Heart right ventricle (tissue), 16 donors: ENCODE results near the gene TNFSF10. TPM values are rescaled to one million over a fixed set of nuclear protein-coding genes. Genes with fewer than 3 reads are reported as not detected.
A peak's percentile ranks its signal among the peaks of the same experiment; 100 is the strongest.

Experiments used
- ATAC-seq, 8 donors: fragments of 200-7000 bp; cut with Tn5 transposase; one replicate each; pipeline ENCODE4 v1.9.1; 2020; ENCODE audit warnings: mild to moderate bottlenecking in 8 of 8, moderate library complexity in 8 of 8, moderate number of reproducible peaks in 1 of 8
- DNase-seq, 2 donors: peaks; one replicate each; pipeline ENCODE4 v3.0.0-alpha.2; 2020
- H3K27ac ChIP-seq, 10 donors: fragments of 200-600 bp; sonication (generic) in 2 of 10; one replicate each; pipeline versions ENCODE4 v1.5.0 to v1.8.0; 2020 to 2022; ENCODE audit warnings: mild to moderate bottlenecking in 3 of 10
- H3K27me3 ChIP-seq, 7 donors: fragments of 200-600 bp; one replicate each; pipeline ENCODE4 v1.8.0; 2021 to 2022; ENCODE audit warnings: mild to moderate bottlenecking in 2 of 7
- H3K36me3 ChIP-seq, 9 donors: fragments of 200-600 bp; sonication (generic) in 1 of 9; one replicate each; pipeline versions ENCODE4 v1.5.0 to v1.8.0; 2020 to 2022; ENCODE audit warnings: mild to moderate bottlenecking in 2 of 9
- H3K4me1 ChIP-seq, 9 donors: fragments of 200-600 bp; sonication (generic) in 1 of 9; one replicate each; pipeline versions ENCODE4 v1.5.0 to v1.8.0; 2020 to 2022; ENCODE audit warnings: mild to moderate bottlenecking in 4 of 9
- H3K4me3 ChIP-seq, 10 donors: fragments of 200-600 bp; sonication (generic) in 2 of 10; one replicate each; pipeline versions ENCODE4 v1.5.0 to v1.8.0; 2020 to 2022; ENCODE audit warnings: mild to moderate bottlenecking in 7 of 10, moderate library complexity in 2 of 10
- H3K9me3 ChIP-seq, 11 donors: fragments of 200-600 bp in 10 of 11; sonication (generic) in 2 of 11; one replicate each; pipeline versions ENCODE4 v1.5.0 to v1.8.0; 2013 to 2022; ENCODE audit warnings: mild to moderate bottlenecking in 2 of 11, control low read depth in 1 of 11, moderate library complexity in 1 of 11
- WGBS, 2 donors: extraction: QIAGEN DNeasy Blood & Tissue Kit; methylation state at CpG; one replicate each; pipeline ENCODE4 v1.1.7; 2013; ENCODE audit warnings: inconsistent platforms in 1 of 2; 5-methylcytosine and 5-hydroxymethylcytosine counted together
- intact Hi-C, 10 donors: fragments of 100-400 bp; cut with DNase I; formaldehyde crosslinking; loops; one replicate each; pipeline versions ENCODE4 v1.11.1 to v1.14.2; 2022
- polyA plus RNA-seq, 2 donors: library from polyadenylated mRNA; stranded (reverse); fragments of 200-250 nt; gene quantifications; one replicate each; pipeline ENCODE4 v1.2.3, GENCODE V29; 2013
- total RNA-seq, 10 donors: library from RNA; stranded (reverse); fragmentation: NEBNext Ultra II Directional in 3 of 10; extraction: Animal tissue kit (Norgen Biotek cat#: 25700) in 3 of 10; gene quantifications; one replicate each; pipeline versions ENCODE4 v1.2.1 to v1.2.4, GENCODE V29; 2021 to 2023
- TF ChIP-seq, protein P1 (sequence below), 9 donors: fragments of 200-600 bp; sonication (generic) in 2 of 9; IDR thresholded peaks; one replicate each; pipeline versions ENCODE4 v1.5.0 to v1.8.0; 2021 to 2022; ENCODE audit warnings: antibody characterized with exemption in 9 of 9, mild to moderate bottlenecking in 5 of 9, moderate library complexity in 1 of 9
- donor health status: Arrhythmogenic right ventricular cardiomyopathy.
- donor health status: ischemic (EF 13 %, LVEDD 7.1; RV severe dilation, severe dysfunction).
- donor health status: healthy with polysubstance abuse.
- donor health status: DM: no; HTN: yes; CAD: no.
- donor health status: DM: no; HTN: no; CAD: no.
- donor health status: ischemic (EF 25% LVEDD 6.9; RV normal size, moderate dysfunction).
- donor health status: ischemic (EF 25% LVEDD 5.7; RV mildly dilated, moderate dysfunction).
- donor health status: healthy.
- donor health status: DM: yes; HTN: yes; CAD: no.
- donor health status: Ischemic cardiomyopathy.
- donor health status: ischemic (EF 35%, LVEDD 5.7; RV mildly dilated, moderate dysfunction).
- donor health status: nonischemic (EF 11% LVEDD 7.7; RV severe dilation, severe dysfunction).
- donor health status: DM: yes; HTN: yes; CAD: no.
- donor health status: PGD.
- donor health status: ischemic (EF 29% LVEDD 5.4; RV normal size, mild dysfunction).
- donor health status: nonischemic (EF 23%, LVEDD 6.1; RV moderate dilation, normal function).

TNFSF10 gene
- total and polyA plus RNA-seq, 12 donors: 4.7 to 51.5 (median 17.5) TPM

DNA sequence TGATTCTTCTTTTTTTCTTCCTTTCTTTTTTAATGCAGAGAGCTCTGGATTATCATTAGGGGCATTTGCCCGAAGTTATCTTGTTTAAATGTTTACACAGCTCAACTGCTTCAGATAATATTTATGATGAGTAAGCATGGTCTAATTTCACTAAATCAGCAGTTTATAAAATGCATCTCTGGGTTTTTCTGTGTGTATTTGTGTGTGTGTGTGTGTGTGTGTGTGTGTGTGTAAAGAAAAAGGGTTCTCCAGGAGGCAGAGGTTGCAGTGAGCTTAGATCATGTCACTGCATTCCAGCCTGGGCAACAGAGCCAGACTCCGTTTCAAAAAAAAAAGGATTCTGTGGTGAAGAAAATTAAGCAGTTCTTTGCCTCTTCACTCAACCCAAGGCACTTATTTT, 25.9 kb upstream of the TNFSF10 start:
- DNase-seq: no peak
- Histone ChIP-seq H3K27ac (no peak overlapping the region), H3K27me3 (no peaks in the 10 kb centered on the region), H3K36me3 (no peaks in the 10 kb centered on the region), H3K4me1 (peaks cover 0 to 26% (median 16%) of the 10 kb centered on the region in 9 donors), H3K9me3 (no peaks in the 10 kb centered on the region), H3K4me3 (no peak overlapping the region)
- ATAC-seq: no peak
- intact Hi-C loops: loop anchor here in 2 of 10 donors (10.0 kb wide), 1 partner anchor 46 kb away; no protein-coding TSS in a partner anchor
- TF ChIP-seq, protein P1, sequence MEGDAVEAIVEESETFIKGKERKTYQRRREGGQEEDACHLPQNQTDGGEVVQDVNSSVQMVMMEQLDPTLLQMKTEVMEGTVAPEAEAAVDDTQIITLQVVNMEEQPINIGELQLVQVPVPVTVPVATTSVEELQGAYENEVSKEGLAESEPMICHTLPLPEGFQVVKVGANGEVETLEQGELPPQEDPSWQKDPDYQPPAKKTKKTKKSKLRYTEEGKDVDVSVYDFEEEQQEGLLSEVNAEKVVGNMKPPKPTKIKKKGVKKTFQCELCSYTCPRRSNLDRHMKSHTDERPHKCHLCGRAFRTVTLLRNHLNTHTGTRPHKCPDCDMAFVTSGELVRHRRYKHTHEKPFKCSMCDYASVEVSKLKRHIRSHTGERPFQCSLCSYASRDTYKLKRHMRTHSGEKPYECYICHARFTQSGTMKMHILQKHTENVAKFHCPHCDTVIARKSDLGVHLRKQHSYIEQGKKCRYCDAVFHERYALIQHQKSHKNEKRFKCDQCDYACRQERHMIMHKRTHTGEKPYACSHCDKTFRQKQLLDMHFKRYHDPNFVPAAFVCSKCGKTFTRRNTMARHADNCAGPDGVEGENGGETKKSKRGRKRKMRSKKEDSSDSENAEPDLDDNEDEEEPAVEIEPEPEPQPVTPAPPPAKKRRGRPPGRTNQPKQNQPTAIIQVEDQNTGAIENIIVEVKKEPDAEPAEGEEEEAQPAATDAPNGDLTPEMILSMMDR (IDR thresholded peaks at IDR 0.05): no peak
- 69 to 81% methylated on average over 2 of the region's 2 CpGs for WGBS, 2 donors

DNA sequence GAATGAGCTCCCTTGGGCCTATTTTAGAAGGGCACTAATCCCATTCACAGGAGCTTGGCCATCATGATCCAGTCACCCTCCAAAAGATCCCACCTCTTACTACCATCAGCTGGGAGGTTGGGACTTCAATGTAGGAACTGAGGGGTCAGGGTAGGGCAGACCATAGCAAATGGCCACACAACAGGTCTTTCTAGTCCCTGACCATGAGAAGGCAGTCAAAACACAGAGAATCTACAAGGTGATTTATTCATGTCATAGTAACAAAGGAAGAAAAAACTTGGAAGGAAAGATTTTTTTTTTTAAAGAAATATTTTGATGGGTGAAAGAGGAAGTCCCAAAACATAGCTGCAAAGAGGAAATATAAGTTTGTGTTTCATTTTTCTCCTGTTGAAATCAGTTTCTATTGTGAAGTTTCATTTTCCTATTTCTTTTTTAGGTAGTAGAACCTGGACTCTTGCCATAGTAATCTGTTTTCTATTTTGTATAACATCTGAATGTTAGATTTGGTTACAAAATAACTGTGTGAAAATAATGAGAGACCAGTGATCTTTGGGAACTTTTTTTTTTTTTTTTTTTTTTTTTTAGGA, 23.5 kb upstream of the TNFSF10 start:
- Histone ChIP-seq H3K9me3 (no peaks in the 10 kb centered on the region), H3K27ac (peak overlapping the region in 6 of 10 donors; percentile 24 to 75 (median 60)), H3K36me3 (no peaks in the 10 kb centered on the region), H3K4me1 (peaks cover 0 to 41% (median 24%) of the 10 kb centered on the region in 9 donors), H3K4me3 (no peak overlapping the region), H3K27me3 (no peaks in the 10 kb centered on the region)
- DNase-seq (no peak), ATAC-seq (peak in 4 of 8 donors; percentile 28 to 63 (median 45))
- intact Hi-C loops: loop anchor here in 2 of 10 donors (10.0 kb wide), 1 partner anchor 48 kb away; no protein-coding TSS in a partner anchor
- TF ChIP-seq, protein P1 (IDR thresholded peaks at IDR 0.05): peak in 2 of 9 donors; percentile 8 to 43

DNA sequence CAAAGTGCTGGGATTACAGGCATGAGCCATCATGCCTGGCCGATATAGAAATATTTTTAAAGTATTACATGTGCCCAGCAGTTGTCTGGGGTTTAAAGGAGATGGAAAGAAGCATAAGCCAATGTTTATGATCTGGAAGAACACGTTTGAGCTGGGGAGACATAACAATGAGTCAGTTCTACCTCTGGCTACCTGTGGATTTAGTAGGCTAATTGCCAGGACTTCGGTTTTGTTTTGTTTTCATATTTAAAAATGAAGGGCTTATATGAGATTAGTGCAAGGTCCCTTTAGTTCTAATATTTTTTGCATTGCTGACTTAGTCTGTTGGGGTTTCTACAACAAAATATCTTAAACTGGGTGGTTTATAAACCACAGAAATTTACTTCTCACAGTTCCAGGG, 22.9 kb upstream of the TNFSF10 start:
- TF ChIP-seq, protein P1 (IDR thresholded peaks at IDR 0.05): no peak
- intact Hi-C loops: loop anchor here in 2 of 10 donors (10.0 kb wide), 1 partner anchor 49 kb away; no protein-coding TSS in a partner anchor
- H3K27ac ChIP-seq: peak overlapping the region in 6 of 10 donors; percentile 24 to 75 (median 60)
- no peak for ATAC-seq
- H3K4me3 ChIP-seq: no peak overlapping the region
- WGBS, 2 donors: 86 to 93% methylated on average over 3 of the region's 3 CpGs
- H3K4me1 ChIP-seq: peaks cover 0 to 47% (median 30%) of the 10 kb centered on the region in 9 donors
- no peak for DNase-seq
- H3K9me3 ChIP-seq: no peaks in the 10 kb centered on the region
- H3K27me3 ChIP-seq: no peaks in the 10 kb centered on the region
- H3K36me3 ChIP-seq: no peaks in the 10 kb centered on the region

DNA sequence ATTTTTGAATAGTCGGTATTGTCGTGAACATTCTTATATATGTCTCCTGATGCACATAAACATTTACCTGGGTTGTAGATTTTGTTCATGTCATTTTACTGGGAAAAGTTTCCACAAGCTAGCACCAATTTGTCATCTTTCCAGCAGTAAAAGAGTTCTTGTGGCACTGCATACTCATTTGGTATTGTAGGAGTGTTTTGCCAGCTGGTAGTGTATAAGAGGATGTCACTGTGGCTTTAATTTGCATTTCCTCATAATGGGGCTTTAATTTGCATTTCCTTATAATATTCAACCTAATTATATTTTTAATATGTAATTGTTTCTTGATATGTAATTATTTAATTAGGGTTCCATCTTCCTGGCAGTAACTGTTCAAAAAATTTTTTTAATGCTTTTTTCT, 21.2 kb upstream of the TNFSF10 start:
- intact Hi-C loops: loop anchor here in 3 of 10 donors (5.0 to 10.0 kb wide), 2 partner anchors 38 to 50 kb away; no protein-coding TSS in a partner anchor
- Histone ChIP-seq H3K4me1 (peaks cover 0 to 55% (median 33%) of the 10 kb centered on the region in 9 donors), H3K36me3 (no peaks in the 10 kb centered on the region), H3K4me3 (no peak overlapping the region), H3K27ac (peak overlapping the region in 1 of 10 donors; percentile 42), H3K27me3 (no peaks in the 10 kb centered on the region), H3K9me3 (no peaks in the 10 kb centered on the region)
- TF ChIP-seq, protein P1 (IDR thresholded peaks at IDR 0.05): no peak
- WGBS, 2 donors: 87 to 90% methylated on average over 2 of the region's 2 CpGs
- DNase-seq (no peak), ATAC-seq (no peak)
